ENCODE results near the gene ZNF148. TPM values are rescaled to one million over a fixed set of nuclear protein-coding genes. Genes with fewer than 3 reads are reported as not detected.
A peak's percentile ranks its signal among the peaks of the same experiment; 100 is the strongest.

Gene ZNF148
- total RNA-seq, 1 donor from 2014 or later: 45.7 TPM

GRCh38 chr3:125358923-125359322 lies 16.2 kb downstream of the ZNF148 start:
- H3K27me3 ChIP-seq (ENCODE audit: low read depth): no peaks in the 10 kb centered on the region
- H3K27ac ChIP-seq (replicated peaks): peak overlapping the region; percentile 2
- peaks cover 94% of the 10 kb centered on the region for H3K4me1 ChIP-seq
- H3K4me3 ChIP-seq: no peak overlapping the region
- no peak for TF ChIP-seq CTCF (IDR thresholded peaks at IDR 0.05; ENCODE audit: borderline replicate concordance)
- intact Hi-C loops (cut with micrococcal nuclease): no loop called here
- no peak for DNase-seq
- H3K36me3 ChIP-seq: no peaks in the 10 kb centered on the region
- no peaks in the 10 kb centered on the region for H3K9me3 ChIP-seq (replicated peaks)

GRCh38 chr3:125357837-125358236 lies 17.3 kb downstream of the ZNF148 start:
- intact Hi-C loops (cut with micrococcal nuclease): no loop called here
- DNase-seq: no peak
- Histone ChIP-seq H3K27ac (replicated peaks) (peak overlapping the region; percentile 87), H3K27me3 (ENCODE audit: low read depth) (no peaks in the 10 kb centered on the region), H3K36me3 (no peaks in the 10 kb centered on the region), H3K9me3 (replicated peaks) (no peaks in the 10 kb centered on the region), H3K4me3 (peak overlapping the region; percentile 73), H3K4me1 (peaks cover 93% of the 10 kb centered on the region)
- TF ChIP-seq CTCF (IDR thresholded peaks at IDR 0.05; ENCODE audit: borderline replicate concordance): no peak

GRCh38 chr3:125357032-125357658 lies 18.0 kb downstream of the ZNF148 start:
- Histone ChIP-seq H3K27me3 (ENCODE audit: low read depth) (no peaks in the 10 kb centered on the region), H3K4me1 (peaks cover 93% of the 10 kb centered on the region), H3K4me3 (peak overlapping the region; percentile 73), H3K9me3 (replicated peaks) (no peaks in the 10 kb centered on the region), H3K27ac (replicated peaks) (peak overlapping the region; percentile 87), H3K36me3 (no peaks in the 10 kb centered on the region)
- TF ChIP-seq CTCF (IDR thresholded peaks at IDR 0.05; ENCODE audit: borderline replicate concordance): no peak
- peak; percentile 55 for DNase-seq
- intact Hi-C loops (cut with micrococcal nuclease): no loop called here

DNA sequence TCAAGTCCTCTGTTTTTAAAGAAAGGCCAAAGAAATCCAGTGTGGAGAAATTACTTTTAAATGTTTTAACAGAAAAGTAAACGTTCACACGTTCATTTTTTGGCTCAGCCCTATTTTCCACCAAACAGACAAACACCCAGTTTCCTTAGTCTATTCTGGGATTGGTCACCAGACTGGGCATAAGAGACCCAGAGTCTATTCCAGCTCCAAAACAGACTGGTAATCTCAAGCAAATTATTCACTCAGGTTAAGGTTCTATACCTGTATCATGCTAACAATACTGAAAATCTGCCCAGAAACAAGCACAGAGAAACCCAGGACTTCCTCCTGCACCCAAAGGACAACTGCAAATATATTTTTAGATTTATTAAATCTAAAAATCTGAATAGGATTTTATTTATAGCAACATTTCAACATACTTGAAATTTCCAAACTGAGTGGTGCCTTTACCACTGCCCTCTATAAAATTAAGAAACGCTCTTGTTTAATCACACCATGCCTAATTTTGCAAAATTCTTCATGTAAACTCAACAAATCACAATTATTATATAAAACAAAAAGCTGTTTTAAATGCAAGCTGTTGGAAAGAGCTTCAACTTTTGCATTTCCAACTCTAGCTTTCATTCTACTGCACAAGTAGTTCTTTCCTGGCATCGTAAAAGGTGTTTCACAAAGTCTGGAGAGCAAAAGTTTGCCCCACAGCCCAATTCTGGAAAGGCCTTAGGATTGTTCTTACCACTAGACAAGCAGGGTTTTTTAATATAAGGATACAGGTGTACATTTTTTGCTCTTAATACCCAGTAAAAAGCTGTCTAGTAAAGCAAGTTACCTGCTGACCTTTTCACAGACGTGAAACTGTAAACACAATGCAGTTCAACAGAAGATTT lies 18.7 kb downstream of the ZNF148 start:
- peaks cover 95% of the 10 kb centered on the region for H3K4me1 ChIP-seq
- H3K27ac ChIP-seq (replicated peaks): peak overlapping the region; percentile 87
- no peaks in the 10 kb centered on the region for H3K27me3 ChIP-seq (ENCODE audit: low read depth)
- no peak for DNase-seq
- H3K4me3 ChIP-seq: peak overlapping the region; percentile 73
- no peaks in the 10 kb centered on the region for H3K36me3 ChIP-seq
- no peaks in the 10 kb centered on the region for H3K9me3 ChIP-seq (replicated peaks)
- intact Hi-C loops (cut with micrococcal nuclease): no loop called here
- no peak for TF ChIP-seq CTCF (IDR thresholded peaks at IDR 0.05; ENCODE audit: borderline replicate concordance)

DNA sequence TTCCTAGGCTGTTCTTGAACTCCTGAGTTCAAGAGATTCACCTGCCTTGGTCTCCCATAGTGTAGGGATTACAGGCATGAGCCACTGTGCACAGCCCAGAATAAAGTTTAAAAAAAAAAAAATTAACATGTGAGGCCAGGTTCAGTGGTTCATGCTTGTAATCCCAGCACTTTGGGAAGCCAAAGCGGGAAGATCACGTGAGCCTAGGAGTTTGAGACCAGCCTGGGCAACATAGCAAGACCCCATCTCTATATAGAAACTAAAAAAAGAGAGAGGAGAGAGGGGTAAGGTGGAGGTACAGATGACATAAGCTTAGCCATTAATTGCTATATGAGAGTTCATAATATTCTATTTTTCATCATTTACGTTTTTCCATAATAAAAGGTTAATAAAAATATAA lies 21.5 kb downstream of the ZNF148 start:
- no peak for DNase-seq
- H3K4me3 ChIP-seq: no peak overlapping the region
- peaks cover 98% of the 10 kb centered on the region for H3K4me1 ChIP-seq
- TF ChIP-seq CTCF (IDR thresholded peaks at IDR 0.05; ENCODE audit: borderline replicate concordance): no peak
- no peaks in the 10 kb centered on the region for H3K9me3 ChIP-seq (replicated peaks)
- intact Hi-C loops (cut with micrococcal nuclease): no loop called here
- H3K36me3 ChIP-seq: no peaks in the 10 kb centered on the region
- no peak overlapping the region for H3K27ac ChIP-seq (replicated peaks)
- no peaks in the 10 kb centered on the region for H3K27me3 ChIP-seq (ENCODE audit: low read depth)
